Common myeloid progenitor, CD34-positive (primary cell): ENCODE results near the gene OR2B6.

Experiments
- CTCF ChIA-PET: fragments of 350-600 bp; sonication (Branson Sonifier 250); formaldehyde crosslinking; loops from one replicate; lab custom pipeline; 2021; ENCODE audit warnings: antibody characterized with exemption; lab: Charles Lee
- POLR2A ChIA-PET: fragments of 350-600 bp; sonication (Branson Sonifier 250); formaldehyde crosslinking; loops from one replicate; lab custom pipeline; 2021; ENCODE audit warnings: antibody characterized with exemption; lab: Charles Lee
- DNase-seq, 3 donors: peaks; one replicate each; pipeline versions ENCODE4 v3.0.0 to v3.0.0-alpha.2; 2013
- H3K27ac ChIP-seq, 2 experiments: 1 replicate in 1 of 2; 2 replicates in 1 of 2; pipeline ENCODE4 v1.7.0; 2013; ENCODE audit warnings: inconsistent platforms in 2 of 2, low read length in 2 of 2, mild to moderate bottlenecking in 2 of 2, low read depth in 1 of 2, moderate library complexity in 1 of 2; ENCODE audit not compliant: severe bottlenecking in 2 of 2, insufficient read depth in 1 of 2, poor library complexity in 1 of 2
- H3K27me3 ChIP-seq, 5 experiments: replicated peaks in 2 of 5; 1 replicate in 3 of 5; 2 replicates in 2 of 5; pipeline versions ENCODE4 v1.6.1 to v1.7.0; 2013; ENCODE audit warnings: low read length in 4 of 5, mild to moderate bottlenecking in 2 of 5, moderate library complexity in 2 of 5, inconsistent platforms in 1 of 5; ENCODE audit not compliant: insufficient read depth in 5 of 5, control insufficient read depth in 4 of 5
- H3K36me3 ChIP-seq, 4 experiments: 1 replicate in 2 of 4; 2 replicates in 2 of 4; pipeline versions ENCODE4 v1.6.1 to v1.7.0; 2013; ENCODE audit warnings: low read length in 3 of 4, control low read depth in 1 of 4, mild to moderate bottlenecking in 1 of 4; ENCODE audit not compliant: control insufficient read depth in 4 of 4, insufficient read depth in 4 of 4
- H3K4me1 ChIP-seq, 4 experiments: 1 replicate in 3 of 4; 2 replicates in 1 of 4; pipeline versions ENCODE4 v1.6.1 to v1.7.1; 2013; ENCODE audit warnings: low read length in 3 of 4, mild to moderate bottlenecking in 3 of 4, control low read depth in 1 of 4, inconsistent platforms in 1 of 4, moderate library complexity in 1 of 4; ENCODE audit not compliant: control insufficient read depth in 4 of 4, insufficient read depth in 4 of 4; ENCODE audit errors: control extremely low read depth in 1 of 4
- H3K4me3 ChIP-seq, 7 experiments: 1 replicate in 4 of 7; 2 replicates in 3 of 7; pipeline versions ENCODE4 v1.5.1 to v1.7.0; 2013; ENCODE audit warnings: mild to moderate bottlenecking in 7 of 7, low read length in 6 of 7, moderate library complexity in 6 of 7, inconsistent platforms in 2 of 7, low read depth in 2 of 7, control low read depth in 1 of 7; ENCODE audit not compliant: insufficient read depth in 4 of 7, control insufficient read depth in 1 of 7; ENCODE audit errors: extremely low read depth in 1 of 7
- H3K9me3 ChIP-seq, 5 experiments: 1 replicate in 4 of 5; 2 replicates in 1 of 5; pipeline versions ENCODE4 v1.6.1 to v1.7.1; 2013; ENCODE audit warnings: low read length in 4 of 5, mild to moderate bottlenecking in 2 of 5, inconsistent platforms in 1 of 5, low read depth in 1 of 5, moderate library complexity in 1 of 5; ENCODE audit not compliant: control insufficient read depth in 4 of 5, insufficient read depth in 2 of 5; ENCODE audit errors: control extremely low read depth in 1 of 5
- WGBS: methylation state at CpG from one replicate; pipeline ENCODE4 v1.1.5; 2013; ENCODE audit not compliant: insufficient coverage; 5-methylcytosine and 5-hydroxymethylcytosine counted together

OR2B6 gene

GRCh38 chr6:27986928-27987725, 30.1 kb downstream of the OR2B6 start:
- Histone ChIP-seq H3K4me3 (no peak overlapping the region), H3K9me3 (peaks cover 0 to 3% (median 0%) of the 10 kb centered on the region in 5 experiments), H3K36me3 (no peaks in the 10 kb centered on the region), H3K27ac (no peak overlapping the region), H3K4me1 (no peaks in the 10 kb centered on the region), H3K27me3 (peaks cover 2 to 8% (median 4%) of the 10 kb centered on the region in 5 experiments)
- CTCF ChIA-PET, result no interaction called here
- no peak for DNase-seq
- POLR2A ChIA-PET, result no interaction called here
- no CpG with 5 or more reads among the region's 2 CpGs for WGBS

- H3K9me3 ChIP-seq, result no peaks in the 10 kb centered on the region
- peaks cover 4 to 8% (median 6%) of the 10 kb centered on the region in 5 experiments for H3K27me3 ChIP-seq
- H3K36me3 ChIP-seq, result no peaks in the 10 kb centered on the region
- no peak for DNase-seq
- H3K4me1 ChIP-seq, result no peaks in the 10 kb centered on the region
- no CpG with 5 or more reads among the region's 2 CpGs for WGBS
- POLR2A ChIA-PET, result no interaction called here
- H3K27ac ChIP-seq, result no peak overlapping the region
- CTCF ChIA-PET, result interaction anchor here (1.0 kb wide), 1 partner anchor 1412 kb away, joined by 3 read pairs; no protein-coding TSS in a partner anchor
- H3K4me3 ChIP-seq, result no peak overlapping the region
These were observed 37.6 kb downstream of the OR2B6 start for GRCh38 chr6:27994616-27995015.

GRCh38 chr6:28000351-28001045, 43.5 kb downstream of the OR2B6 start:
- Histone ChIP-seq H3K36me3 (no peaks in the 10 kb centered on the region), H3K4me1 (no peaks in the 10 kb centered on the region), H3K27ac (no peak overlapping the region), H3K9me3 (no peaks in the 10 kb centered on the region), H3K4me3 (no peak overlapping the region), H3K27me3 (peaks cover 0 to 4% (median 2%) of the 10 kb centered on the region in 5 experiments)
- POLR2A ChIA-PET, result no interaction called here
- CTCF ChIA-PET, result no interaction called here
- 97% methylated on average over 14 of the region's 15 CpGs for WGBS
- DNase-seq, result no peak

- 96% methylated on average over 15 of the region's 15 CpGs for WGBS
- no peaks in the 10 kb centered on the region for H3K4me1 ChIP-seq
- H3K27ac ChIP-seq, result no peak overlapping the region
- ChIA-PET POLR2A (no interaction called here), CTCF (no interaction called here)
- H3K4me3 ChIP-seq, result no peak overlapping the region
- H3K27me3 ChIP-seq, result peaks cover 0 to 4% (median 2%) of the 10 kb centered on the region in 5 experiments
- H3K9me3 ChIP-seq, result no peaks in the 10 kb centered on the region
- no peak for DNase-seq
- no peaks in the 10 kb centered on the region for H3K36me3 ChIP-seq
These were observed 44.3 kb downstream of the OR2B6 start for GRCh38 chr6:28001351-28001750.

- Histone ChIP-seq H3K27ac (no peak overlapping the region), H3K36me3 (no peaks in the 10 kb centered on the region), H3K27me3 (peaks cover 0 to 4% (median 2%) of the 10 kb centered on the region in 5 experiments), H3K9me3 (no peaks in the 10 kb centered on the region), H3K4me3 (no peak overlapping the region), H3K4me1 (no peaks in the 10 kb centered on the region)
- 88% methylated on average over 5 of the region's 5 CpGs for WGBS
- POLR2A ChIA-PET, result no interaction called here
- no peak for DNase-seq
- CTCF ChIA-PET, result no interaction called here
These were observed 44.7 kb downstream of the OR2B6 start for GRCh38 chr6:28001751-28002150.

- POLR2A ChIA-PET, result no interaction called here
- CTCF ChIA-PET, result no interaction called here
- H3K4me1 ChIP-seq, result no peaks in the 10 kb centered on the region
- H3K27ac ChIP-seq, result no peak overlapping the region
- 100% methylated on average over 5 of the region's 5 CpGs for WGBS
- peaks cover 0 to 4% (median 2%) of the 10 kb centered on the region in 5 experiments for H3K27me3 ChIP-seq
- no peaks in the 10 kb centered on the region for H3K9me3 ChIP-seq
- no peaks in the 10 kb centered on the region for H3K36me3 ChIP-seq
- no peak overlapping the region for H3K4me3 ChIP-seq
- no peak for DNase-seq
These were observed 45.1 kb downstream of the OR2B6 start for GRCh38 chr6:28002161-28002560.

GRCh38 chr6:28003059-28003458, 46.0 kb downstream of the OR2B6 start:
- DNase-seq, result no peak
- CTCF ChIA-PET, result no interaction called here
- H3K36me3 ChIP-seq, result no peaks in the 10 kb centered on the region
- H3K27ac ChIP-seq, result no peak overlapping the region
- 96% methylated on average over 4 of the region's 5 CpGs for WGBS
- H3K27me3 ChIP-seq, result peaks cover 0 to 4% (median 2%) of the 10 kb centered on the region in 5 experiments
- POLR2A ChIA-PET, result no interaction called here
- no peaks in the 10 kb centered on the region for H3K9me3 ChIP-seq
- H3K4me1 ChIP-seq, result no peaks in the 10 kb centered on the region
- H3K4me3 ChIP-seq, result no peak overlapping the region
